ENCODE results near the gene SCART1.

The SCART1 gene

GRCh38 chr10:133487085-133487484, 33.3 kb downstream of the SCART1 start:
- TF ChIP-seq TAF1 (IDR thresholded peaks at IDR 0.05; ENCODE audit: low read depth) = no peak
- TF ChIP-seq USF1 (IDR thresholded peaks at IDR 0.05) = no peak
- no peak for TF ChIP-seq NFIC (IDR thresholded peaks at IDR 0.05)
- TF ChIP-seq EGR1 (IDR thresholded peaks at IDR 0.05) = no peak
- TF ChIP-seq CEBPB (IDR thresholded peaks at IDR 0.05) = no peak
- no peak for TF ChIP-seq REST (IDR thresholded peaks at IDR 0.05; ENCODE audit: low read depth)
- TF ChIP-seq MAX (IDR thresholded peaks at IDR 0.05) = no peak
- TF ChIP-seq RAD21 (IDR thresholded peaks at IDR 0.05; ENCODE audit: low read depth) = no peak
- no peak for TF ChIP-seq EP300 (IDR thresholded peaks at IDR 0.05; ENCODE audit: borderline replicate concordance)
- no peak for TF ChIP-seq ZBTB7A (IDR thresholded peaks at IDR 0.05; ENCODE audit: low read depth)
- TF ChIP-seq CREB1 (IDR thresholded peaks at IDR 0.05; ENCODE audit: low read depth) = no peak
- TF ChIP-seq TCF12 (IDR thresholded peaks at IDR 0.05; ENCODE audit: low read depth) = no peak
- no peak for TF ChIP-seq TEAD4 (IDR thresholded peaks at IDR 0.05)
- no peak for TF ChIP-seq YY1 (IDR thresholded peaks at IDR 0.05; ENCODE audit: low read depth)
- no peak for TF ChIP-seq FOXM1 (IDR thresholded peaks at IDR 0.05; ENCODE audit: borderline replicate concordance, low read depth)

GRCh38 chr10:133488354-133488753, 34.6 kb downstream of the SCART1 start:
- TF ChIP-seq CREB1 (IDR thresholded peaks at IDR 0.05; ENCODE audit: low read depth) (no peak), YY1 (IDR thresholded peaks at IDR 0.05; ENCODE audit: low read depth) (no peak), REST (IDR thresholded peaks at IDR 0.05; ENCODE audit: low read depth) (no peak), EGR1 (IDR thresholded peaks at IDR 0.05) (no peak), FOXM1 (IDR thresholded peaks at IDR 0.05; ENCODE audit: borderline replicate concordance, low read depth) (no peak), USF1 (IDR thresholded peaks at IDR 0.05) (no peak), ZBTB7A (IDR thresholded peaks at IDR 0.05; ENCODE audit: low read depth) (no peak), RAD21 (IDR thresholded peaks at IDR 0.05; ENCODE audit: low read depth) (no peak), CEBPB (IDR thresholded peaks at IDR 0.05) (no peak), MAX (IDR thresholded peaks at IDR 0.05) (no peak)

GRCh38 chr10:133489816-133490588, 36.3 kb downstream of the SCART1 start:
- TF ChIP-seq ZBTB7A (IDR thresholded peaks at IDR 0.05; ENCODE audit: low read depth) (no peak), MAX (IDR thresholded peaks at IDR 0.05) (no peak), TAF1 (IDR thresholded peaks at IDR 0.05; ENCODE audit: low read depth) (no peak), CREB1 (IDR thresholded peaks at IDR 0.05; ENCODE audit: low read depth) (no peak), REST (IDR thresholded peaks at IDR 0.05; ENCODE audit: low read depth) (no peak), USF1 (IDR thresholded peaks at IDR 0.05) (no peak), EP300 (IDR thresholded peaks at IDR 0.05; ENCODE audit: borderline replicate concordance) (no peak), TCF12 (IDR thresholded peaks at IDR 0.05; ENCODE audit: low read depth) (no peak), RAD21 (IDR thresholded peaks at IDR 0.05; ENCODE audit: low read depth) (no peak), YY1 (IDR thresholded peaks at IDR 0.05; ENCODE audit: low read depth) (no peak), CEBPB (IDR thresholded peaks at IDR 0.05) (no peak), NFIC (IDR thresholded peaks at IDR 0.05) (no peak), FOXM1 (IDR thresholded peaks at IDR 0.05; ENCODE audit: borderline replicate concordance, low read depth) (no peak)
